AG10803 (cell line): Measurements from ENCODE around the gene IGDCC3.

Experiments
- DNase-seq: peaks from one replicate; pipeline ENCODE4 v3.0.0; 2010; ENCODE audit warnings: low read depth
- H3K4me3 ChIP-seq: 2 replicates; pipeline ENCODE4 v1.5.1; 2011; ENCODE audit warnings: mild to moderate bottlenecking, low read length, control low read depth
- CTCF ChIP-seq: conservative IDR thresholded peaks from 2 replicates; pipeline ENCODE4 v1.5.1; 2011; ENCODE audit warnings: mild to moderate bottlenecking, low read length, control low read depth, inconsistent platforms

IGDCC3 gene

GRCh38 chr15:65303687-65304380 lies 74.0 kb downstream of the IGDCC3 start:
- TF ChIP-seq CTCF = no peak
- peak; percentile 55 for DNase-seq
- peak overlapping the region; percentile 63 for H3K4me3 ChIP-seq

GRCh38 chr15:65302061-65302460 lies 75.7 kb downstream of the IGDCC3 start:
- H3K4me3 ChIP-seq = no peak overlapping the region
- DNase-seq = no peak
- no peak for TF ChIP-seq CTCF

GRCh38 chr15:65300924-65301441 lies 76.8 kb downstream of the IGDCC3 start:
- no peak overlapping the region for H3K4me3 ChIP-seq
- DNase-seq = no peak
- no peak for TF ChIP-seq CTCF

GRCh38 chr15:65298731-65299130 lies 79.1 kb downstream of the IGDCC3 start:
- H3K4me3 ChIP-seq = no peak overlapping the region
- no peak for DNase-seq
- TF ChIP-seq CTCF = no peak

- no peak for TF ChIP-seq CTCF
- H3K4me3 ChIP-seq = no peak overlapping the region
- DNase-seq = no peak
These were observed 84.8 kb downstream of the IGDCC3 start for GRCh38 chr15:65292938-65293518.

- TF ChIP-seq CTCF = no peak
- no peak for DNase-seq
- no peak overlapping the region for H3K4me3 ChIP-seq
These were observed 87.6 kb downstream of the IGDCC3 start for GRCh38 chr15:65290228-65290627.
